ENCODE results near the gene SKOR1.

The SKOR1 gene

DNA sequence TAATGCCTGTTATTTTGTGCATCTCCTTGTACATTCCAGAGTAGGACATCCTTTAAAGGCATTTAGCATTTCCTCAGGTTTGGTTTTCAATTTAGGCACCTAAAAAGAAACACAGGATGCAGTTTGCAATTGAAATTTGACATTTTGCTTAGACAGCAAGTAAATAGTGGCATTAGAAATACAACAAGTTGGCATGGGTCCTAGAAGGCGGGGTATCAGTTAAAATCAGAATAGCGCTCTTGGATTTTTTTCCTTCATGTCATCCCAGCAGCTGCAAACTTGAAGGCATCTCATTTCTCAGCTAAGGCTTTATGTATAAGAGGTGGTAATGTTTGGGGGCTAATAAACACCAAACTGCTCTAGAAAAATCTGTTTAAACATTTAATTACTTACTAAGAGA lies 47.5 kb upstream of the SKOR1 start:
- H3K9ac ChIP-seq: no peak overlapping the region
- H3K27ac ChIP-seq: no peak overlapping the region
- H3K4me2 ChIP-seq: no peak overlapping the region
- TF ChIP-seq, protein P1, sequence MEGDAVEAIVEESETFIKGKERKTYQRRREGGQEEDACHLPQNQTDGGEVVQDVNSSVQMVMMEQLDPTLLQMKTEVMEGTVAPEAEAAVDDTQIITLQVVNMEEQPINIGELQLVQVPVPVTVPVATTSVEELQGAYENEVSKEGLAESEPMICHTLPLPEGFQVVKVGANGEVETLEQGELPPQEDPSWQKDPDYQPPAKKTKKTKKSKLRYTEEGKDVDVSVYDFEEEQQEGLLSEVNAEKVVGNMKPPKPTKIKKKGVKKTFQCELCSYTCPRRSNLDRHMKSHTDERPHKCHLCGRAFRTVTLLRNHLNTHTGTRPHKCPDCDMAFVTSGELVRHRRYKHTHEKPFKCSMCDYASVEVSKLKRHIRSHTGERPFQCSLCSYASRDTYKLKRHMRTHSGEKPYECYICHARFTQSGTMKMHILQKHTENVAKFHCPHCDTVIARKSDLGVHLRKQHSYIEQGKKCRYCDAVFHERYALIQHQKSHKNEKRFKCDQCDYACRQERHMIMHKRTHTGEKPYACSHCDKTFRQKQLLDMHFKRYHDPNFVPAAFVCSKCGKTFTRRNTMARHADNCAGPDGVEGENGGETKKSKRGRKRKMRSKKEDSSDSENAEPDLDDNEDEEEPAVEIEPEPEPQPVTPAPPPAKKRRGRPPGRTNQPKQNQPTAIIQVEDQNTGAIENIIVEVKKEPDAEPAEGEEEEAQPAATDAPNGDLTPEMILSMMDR (conservative IDR thresholded peaks at IDR 0.05; ENCODE audit: low read depth, low read length): no peak
- no peak overlapping the region for H3K4me3 ChIP-seq (IDR thresholded peaks at IDR 0.05; ENCODE audit: insufficient read depth, low read depth, low read length)
- H3K36me3 ChIP-seq (ENCODE audit: insufficient read depth): no peaks in the 10 kb centered on the region
- no peaks in the 10 kb centered on the region for H3K27me3 ChIP-seq (ENCODE audit: insufficient read depth, low read depth)
- H2AFZ ChIP-seq (ENCODE audit: low read depth): no peak overlapping the region
- peaks cover 29% of the 10 kb centered on the region for H3K4me1 ChIP-seq (ENCODE audit: low read depth, poor library complexity, severe bottlenecking)
- H4K20me1 ChIP-seq (ENCODE audit: insufficient read depth): no peaks in the 10 kb centered on the region
- no peaks in the 10 kb centered on the region for H3K79me2 ChIP-seq (ENCODE audit: insufficient read depth, low read depth)

- H4K20me1 ChIP-seq (ENCODE audit: insufficient read depth): no peaks in the 10 kb centered on the region
- H3K36me3 ChIP-seq (ENCODE audit: insufficient read depth): no peaks in the 10 kb centered on the region
- H3K27me3 ChIP-seq (ENCODE audit: insufficient read depth, low read depth): no peaks in the 10 kb centered on the region
- no peak overlapping the region for H3K4me3 ChIP-seq (IDR thresholded peaks at IDR 0.05; ENCODE audit: insufficient read depth, low read depth, low read length)
- TF ChIP-seq, protein P1 (conservative IDR thresholded peaks at IDR 0.05; ENCODE audit: low read depth, low read length): no peak
- H3K9ac ChIP-seq: no peak overlapping the region
- H3K27ac ChIP-seq: no peak overlapping the region
- peaks cover 36% of the 10 kb centered on the region for H3K4me1 ChIP-seq (ENCODE audit: low read depth, poor library complexity, severe bottlenecking)
- H2AFZ ChIP-seq (ENCODE audit: low read depth): no peak overlapping the region
- no peaks in the 10 kb centered on the region for H3K79me2 ChIP-seq (ENCODE audit: insufficient read depth, low read depth)
- no peak overlapping the region for H3K4me2 ChIP-seq
These were observed 46.3 kb upstream of the SKOR1 start for GRCh38 chr15:67778968-67779548.

- Histone ChIP-seq H4K20me1 (ENCODE audit: insufficient read depth) (no peaks in the 10 kb centered on the region), H3K27me3 (ENCODE audit: insufficient read depth, low read depth) (no peaks in the 10 kb centered on the region), H3K79me2 (ENCODE audit: insufficient read depth, low read depth) (no peaks in the 10 kb centered on the region), H3K27ac (no peak overlapping the region), H3K36me3 (ENCODE audit: insufficient read depth) (no peaks in the 10 kb centered on the region), H3K4me3 (IDR thresholded peaks at IDR 0.05; ENCODE audit: insufficient read depth, low read depth, low read length) (no peak overlapping the region), H2AFZ (ENCODE audit: low read depth) (no peak overlapping the region), H3K9ac (no peak overlapping the region), H3K4me2 (no peak overlapping the region), H3K4me1 (ENCODE audit: low read depth, poor library complexity, severe bottlenecking) (peaks cover 40% of the 10 kb centered on the region)
- TF ChIP-seq, protein P1 (conservative IDR thresholded peaks at IDR 0.05; ENCODE audit: low read depth, low read length): no peak
These were observed 45.7 kb upstream of the SKOR1 start for GRCh38 chr15:67779549-67780111.

GRCh38 chr15:67781061-67781460 lies 44.2 kb upstream of the SKOR1 start:
- no peak overlapping the region for H2AFZ ChIP-seq (ENCODE audit: low read depth)
- H3K27ac ChIP-seq: peak overlapping the region; percentile 96
- H3K27me3 ChIP-seq (ENCODE audit: insufficient read depth, low read depth): no peaks in the 10 kb centered on the region
- no peaks in the 10 kb centered on the region for H3K36me3 ChIP-seq (ENCODE audit: insufficient read depth)
- peak overlapping the region; percentile 86 for H3K4me2 ChIP-seq
- TF ChIP-seq, protein P1 (conservative IDR thresholded peaks at IDR 0.05; ENCODE audit: low read depth, low read length): no peak
- no peak overlapping the region for H3K4me3 ChIP-seq (IDR thresholded peaks at IDR 0.05; ENCODE audit: insufficient read depth, low read depth, low read length)
- H4K20me1 ChIP-seq (ENCODE audit: insufficient read depth): no peaks in the 10 kb centered on the region
- no peak overlapping the region; the same call in 1 of the 2 replicates for H3K9ac ChIP-seq
- peaks cover 54% of the 10 kb centered on the region for H3K4me1 ChIP-seq (ENCODE audit: low read depth, poor library complexity, severe bottlenecking)
- H3K79me2 ChIP-seq (ENCODE audit: insufficient read depth, low read depth): no peaks in the 10 kb centered on the region

Measured in KMS-11 (cell line).